ENCODE results near the gene TEX29. TPM values are rescaled to one million over a fixed set of nuclear protein-coding genes. Genes with fewer than 3 reads are reported as not detected.

Gene TEX29
- total RNA-seq, 1 experiment from 2014 or later, result 0.33 TPM

- Histone ChIP-seq H3K4me1 (ENCODE audit: insufficient read depth, low read length) (no peaks in the 10 kb centered on the region), H2BK12ac (ENCODE audit: insufficient read length, low read depth, low read length) (no peak overlapping the region), H2BK5ac (ENCODE audit: insufficient read length, low read length) (no peak overlapping the region), H3T11ph (ENCODE audit: low read length) (no peak overlapping the region), H3K9me3 (ENCODE audit: control insufficient read depth, low read depth, low read length) (no peaks in the 10 kb centered on the region), H2BK15ac (ENCODE audit: low read depth, low read length) (no peak overlapping the region), H3K4me2 (ENCODE audit: insufficient read depth, insufficient read length, low read length) (no peak overlapping the region), H3K18ac (ENCODE audit: insufficient read length, low read depth, low read length) (no peak overlapping the region), H3K23me2 (ENCODE audit: insufficient read length, low read depth, low read length, poor library complexity, severe bottlenecking) (no peaks in the 10 kb centered on the region), H4K20me1 (ENCODE audit: control insufficient read depth, insufficient read depth, insufficient read length) (no peaks in the 10 kb centered on the region), H3K56ac (ENCODE audit: insufficient read length, low read depth, low read length) (no peak overlapping the region), H4K5ac (ENCODE audit: insufficient read length, low read depth, low read length) (no peak overlapping the region), H3K27ac (ENCODE audit: insufficient read length, low read depth, low read length) (no peak overlapping the region), H3K4ac (ENCODE audit: low read depth, low read length) (no peak overlapping the region), H3K23ac (ENCODE audit: insufficient read length, low read depth, low read length) (no peak overlapping the region), H3K79me1 (ENCODE audit: insufficient read depth, low read depth, low read length, poor library complexity, severe bottlenecking) (no peaks in the 10 kb centered on the region), H3K14ac (ENCODE audit: insufficient read depth, low read length) (no peak overlapping the region), H3K79me2 (ENCODE audit: insufficient read depth, low read length) (no peaks in the 10 kb centered on the region), H2BK120ac (ENCODE audit: low read depth, low read length, poor library complexity, severe bottlenecking) (no peak overlapping the region), H3K9ac (ENCODE audit: extremely low read depth, insufficient read length, low read length) (no peak overlapping the region), H2AFZ (ENCODE audit: low read length) (no peak overlapping the region), H4K91ac (ENCODE audit: insufficient read length, low read depth, low read length) (no peak overlapping the region), H2AK5ac (ENCODE audit: insufficient read length, low read length) (no peak overlapping the region), H3K27me3 (ENCODE audit: insufficient read depth, low read length) (no peaks in the 10 kb centered on the region), H2BK20ac (ENCODE audit: low read depth, low read length, poor library complexity, severe bottlenecking) (no peak overlapping the region), H4K8ac (replicated peaks; ENCODE audit: insufficient read length, low read depth, low read length) (no peak overlapping the region)
- H3K4me1 Mint-ChIP-seq, result no peaks in the 10 kb centered on the region
- no peak for TF ChIP-seq CTCF (conservative IDR thresholded peaks at IDR 0.05)
- H3K27ac Mint-ChIP-seq, result no peak overlapping the region
- no peaks in the 10 kb centered on the region for H3K9me3 Mint-ChIP-seq
- no peak overlapping the region for H3K4me3 Mint-ChIP-seq
- no peak for DNase-seq
- H3K27me3 Mint-ChIP-seq (ENCODE audit: low read depth), result no peaks in the 10 kb centered on the region
- H3K36me3 Mint-ChIP-seq (ENCODE audit: insufficient read depth in 1 of 3, low read depth in 3 of 3), result peaks cover 18 to 58% (median 54%) of the 10 kb centered on the region in 3 experiments
- no CpG with 5 or more reads among the region's 11 CpGs for WGBS (ENCODE audit: extremely low coverage, insufficient read length, low lambda C conversion rate)
Measured at GRCh38 chr13:111289251-111289650, 31.2 kb upstream of the TEX29 start.
